ENCODE measurements around the gene DVL1. TPM values are rescaled to one million over a fixed set of nuclear protein-coding genes. Genes with fewer than 3 reads are reported as not detected.

Gene DVL1
- total and polyA plus RNA-seq, 9 of the 15 experiments (the other 6 are each of a cell fraction or from before 2014, with no cell fraction given): 0.62 to 135 (median 24.3) TPM

- 0 out of 2 replicates have a peak, but pooled peaks have one; percentile 17 for TF ChIP-seq THAP12 (CRISPR knock-in tag; IDR thresholded peaks at IDR 0.05)
- TF ChIP-seq ZBTB2 (IDR thresholded peaks at IDR 0.05): 0 out of 2 replicates have a peak, but pooled peaks have one; percentile 29
- peak; percentile 87 for TF ChIP-seq ZFX (CRISPR knock-in tag; IDR thresholded peaks at IDR 0.05)
- TF ChIP-seq TEAD1 (CRISPR knock-in tag; IDR thresholded peaks at IDR 0.05): 0 out of 4 replicates have a peak, but pooled peaks of 1 of the 2 experiments have one; percentile 48
- TF ChIP-seq PHF8 (IDR thresholded peaks at IDR 0.05; ENCODE audit: borderline replicate concordance, low read length): peak; percentile 42; the same call in 1 of the 2 replicates
- peak; percentile 84; the same call in 1 of the 2 replicates for TF ChIP-seq KAT7 (CRISPR knock-in tag; IDR thresholded peaks at IDR 0.05; ENCODE audit: borderline replicate concordance)
- no peak for TF ChIP-seq CHAMP1 (IDR thresholded peaks at IDR 0.05)
- no peak for TF ChIP-seq NCOR1 (IDR thresholded peaks at IDR 0.05)
- peak; percentile 4 for TF ChIP-seq RBM22 (IDR thresholded peaks at IDR 0.05; ENCODE audit: low read depth, low read length, poor library complexity, severe bottlenecking)
- TF ChIP-seq SIN3A (IDR thresholded peaks at IDR 0.05; ENCODE audit: borderline replicate concordance in 2 of 2, control insufficient read depth in 1 of 2, low read depth in 2 of 2, low read length in 2 of 2): peak in 1 of 2 experiments; percentile 85; a peak in 2 of 4 replicates
- no peak for TF ChIP-seq PCBP2 (IDR thresholded peaks at IDR 0.05; ENCODE audit: low read depth, low read length, poor library complexity, severe bottlenecking)
- 0 out of 2 replicates have a peak, but pooled peaks have one; percentile 22 for TF ChIP-seq CBX1 (IDR thresholded peaks at IDR 0.05; ENCODE audit: low read depth)
- TF ChIP-seq TAF1 (IDR thresholded peaks at IDR 0.05; ENCODE audit: control insufficient read depth, extremely low read depth, insufficient read depth, low read length, severe bottlenecking): peak; percentile 4
- no peak for TF ChIP-seq TRIM24 (IDR thresholded peaks at IDR 0.05)
- TF ChIP-seq ZNF12 (CRISPR knock-in tag; IDR thresholded peaks at IDR 0.05): no peak
- no peak for TF ChIP-seq JUN (IDR thresholded peaks at IDR 0.05; ENCODE audit: borderline replicate concordance, low read depth, low read length)
- TF ChIP-seq JUN (CRISPR knock-in tag; IDR thresholded peaks at IDR 0.05; ENCODE audit: borderline replicate concordance): peak; percentile 54; the same call in 1 of the 2 replicates
- TF ChIP-seq MYC (IDR thresholded peaks at IDR 0.05; ENCODE audit: low read depth, low read length): peak; percentile 47; the same call in 1 of the 2 replicates
- no peak for TF ChIP-seq MYC (CRISPR knock-in tag; IDR thresholded peaks at IDR 0.05; ENCODE audit: borderline replicate concordance, low read depth)
- TF ChIP-seq POLR2G (IDR thresholded peaks at IDR 0.05; ENCODE audit: low read depth, low read length): peak; percentile 72
Measured at GRCh38 chr1:1347663-1348419, 1.4 kb downstream of the DVL1 start (continued).
